HG02798 (cell line): Measurements from ENCODE around the gene ATG13.

Experiments
- ATAC-seq: cut with Tn5 transposase; IDR thresholded peaks from one replicate; pipeline ENCODE4 v1.9.1; 2021; ENCODE audit warnings: mild to moderate bottlenecking; ENCODE audit not compliant: unreplicated experiment, poor library complexity

The ATG13 gene

DNA sequence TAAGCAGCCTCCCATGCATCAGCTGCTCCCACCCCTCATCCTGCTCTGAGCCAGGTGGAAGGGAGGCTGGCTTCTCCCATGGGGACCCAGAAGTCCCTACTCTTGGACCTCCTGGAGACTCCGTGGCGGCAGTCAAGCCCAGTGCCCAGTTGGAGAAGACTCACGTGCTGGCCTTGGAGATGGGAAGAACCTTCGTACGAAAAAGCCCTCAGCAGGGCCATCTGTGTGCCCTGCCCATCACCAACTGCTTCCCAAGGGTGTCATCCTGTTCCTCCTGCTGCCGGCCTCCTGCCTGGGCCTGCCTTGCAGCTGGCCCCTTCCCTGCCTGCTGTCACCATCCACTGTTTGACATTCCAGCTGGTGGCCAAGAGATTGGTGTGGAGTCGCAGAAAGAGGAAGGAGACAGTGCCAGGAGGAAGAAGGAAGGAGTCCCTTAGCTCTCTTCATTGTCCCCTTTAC lies 55.1 kb downstream of the ATG13 start:
- ATAC-seq, result no peak

DNA sequence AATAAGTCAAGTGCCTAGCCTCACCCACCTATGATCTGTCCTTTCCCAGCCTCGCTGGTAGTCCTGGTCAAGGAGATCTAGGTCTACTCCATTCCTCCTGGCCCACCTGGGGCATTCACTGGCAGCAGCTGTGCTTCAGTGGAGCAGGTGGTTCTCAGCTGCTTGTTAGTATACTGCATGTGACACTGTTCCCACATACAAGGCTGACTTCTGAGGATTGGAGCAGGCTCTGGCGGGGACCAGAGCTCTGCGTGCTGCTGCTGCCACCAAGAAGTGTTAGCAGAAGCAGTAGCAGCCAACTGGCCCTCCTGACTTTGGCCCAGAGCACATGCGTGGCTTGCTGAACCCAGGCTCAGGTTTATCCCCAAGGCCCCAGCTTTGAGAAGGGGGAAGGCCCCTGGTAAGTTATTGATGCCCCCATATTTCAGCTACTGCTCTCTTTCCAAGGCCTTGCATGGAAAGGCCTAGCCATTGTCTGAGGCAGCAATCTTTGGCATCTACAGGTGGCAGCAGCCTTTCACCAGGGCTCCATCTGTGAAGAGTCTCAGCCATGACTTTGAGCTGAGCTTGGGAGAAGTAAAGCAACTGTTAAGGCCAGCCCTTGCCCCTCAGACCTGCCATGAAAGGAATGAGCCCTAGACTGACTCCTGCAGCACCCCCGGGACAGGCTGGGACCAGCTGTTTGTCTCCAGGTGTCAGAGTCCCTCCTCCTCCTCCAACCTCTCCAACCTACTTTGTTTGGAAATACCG lies 56.5 kb downstream of the ATG13 start:
- no peak for ATAC-seq

DNA sequence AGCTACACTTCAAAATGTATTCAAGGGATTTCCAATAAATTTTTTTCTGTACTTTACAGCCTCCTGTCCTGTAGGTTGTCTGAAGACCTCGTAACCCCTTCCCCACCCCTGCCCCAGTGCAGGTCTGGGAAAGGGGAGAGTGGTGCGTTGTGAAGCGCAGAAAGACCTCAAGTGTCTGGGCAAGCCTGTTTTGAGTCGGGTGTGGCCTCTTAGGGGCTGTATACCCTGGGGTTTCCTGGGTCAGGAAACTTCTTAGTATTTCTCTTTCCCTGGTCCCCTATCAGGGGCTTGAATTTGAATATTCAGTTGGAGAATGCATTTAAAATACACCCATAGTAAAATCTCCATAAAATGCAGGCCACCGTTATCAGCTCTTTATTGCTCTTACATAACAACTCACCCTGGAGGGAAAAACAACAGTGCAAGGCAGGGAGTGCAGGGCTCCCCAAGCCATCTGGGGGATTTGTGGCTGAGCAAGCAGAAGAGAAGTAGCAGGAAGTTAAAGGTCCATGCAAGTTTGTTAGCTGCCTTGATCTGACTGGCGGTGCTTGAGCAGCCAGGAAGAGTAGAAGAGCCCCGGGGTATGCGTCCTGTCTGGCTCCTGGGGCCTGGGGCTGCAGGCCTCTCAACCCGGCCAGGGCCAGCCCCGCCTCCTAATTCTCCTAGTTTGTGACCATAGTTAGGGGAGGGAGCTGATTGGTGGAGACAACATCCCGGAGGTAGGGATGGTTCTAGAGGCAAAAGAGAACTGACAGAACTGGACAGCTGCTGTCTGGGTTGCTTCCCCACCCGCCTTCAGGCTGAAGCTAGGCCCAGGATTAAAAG lies 57.3 kb downstream of the ATG13 start:
- no peak for ATAC-seq

DNA sequence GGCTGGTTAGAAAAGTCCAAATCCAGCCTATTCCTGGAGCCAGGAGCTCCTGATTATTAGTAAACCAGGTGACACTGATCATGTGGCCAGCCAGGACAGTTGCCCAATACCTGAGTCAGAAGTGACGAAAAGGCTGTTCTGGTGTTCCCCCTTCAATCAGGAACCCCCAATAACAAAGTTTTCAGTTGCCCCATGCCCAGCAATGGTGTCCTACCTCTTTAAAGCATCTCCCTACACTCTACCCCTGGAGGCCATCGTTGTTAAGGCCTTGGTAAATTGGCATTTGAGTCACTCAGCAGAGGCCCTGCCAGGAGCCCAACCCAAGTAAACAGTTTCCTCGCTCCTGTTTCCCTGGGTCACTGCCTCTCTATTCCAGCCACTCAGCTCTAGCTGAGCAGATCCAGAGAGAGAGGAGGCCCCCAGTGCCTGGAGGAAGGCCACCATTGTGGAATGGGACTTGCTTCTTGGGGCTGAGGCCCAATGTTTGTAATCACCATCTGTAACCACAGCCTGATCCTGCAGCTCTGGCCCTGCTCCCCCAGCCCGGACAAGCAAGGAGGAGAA lies 58.0 kb downstream of the ATG13 start:
- no peak for ATAC-seq

DNA sequence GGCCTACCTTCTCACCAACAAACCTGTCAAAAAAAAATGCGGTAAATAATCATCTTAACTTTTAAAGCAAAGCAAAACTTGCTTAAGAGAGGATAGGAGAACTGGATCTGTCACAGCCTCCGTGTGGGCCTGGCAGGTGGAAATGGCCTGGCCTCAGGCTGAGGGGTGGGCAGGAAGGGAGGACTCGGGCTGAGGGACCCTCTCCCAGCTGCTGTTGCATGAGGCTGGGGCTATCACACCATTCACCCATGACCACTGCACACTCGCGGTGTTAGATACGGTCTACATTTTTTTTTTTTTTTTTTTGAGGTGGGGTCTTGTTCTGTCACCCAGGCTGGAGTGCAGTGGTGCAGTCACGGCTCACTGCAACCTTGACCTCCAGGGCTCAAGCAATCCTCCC lies 58.6 kb downstream of the ATG13 start:
- ATAC-seq, result no peak

DNA sequence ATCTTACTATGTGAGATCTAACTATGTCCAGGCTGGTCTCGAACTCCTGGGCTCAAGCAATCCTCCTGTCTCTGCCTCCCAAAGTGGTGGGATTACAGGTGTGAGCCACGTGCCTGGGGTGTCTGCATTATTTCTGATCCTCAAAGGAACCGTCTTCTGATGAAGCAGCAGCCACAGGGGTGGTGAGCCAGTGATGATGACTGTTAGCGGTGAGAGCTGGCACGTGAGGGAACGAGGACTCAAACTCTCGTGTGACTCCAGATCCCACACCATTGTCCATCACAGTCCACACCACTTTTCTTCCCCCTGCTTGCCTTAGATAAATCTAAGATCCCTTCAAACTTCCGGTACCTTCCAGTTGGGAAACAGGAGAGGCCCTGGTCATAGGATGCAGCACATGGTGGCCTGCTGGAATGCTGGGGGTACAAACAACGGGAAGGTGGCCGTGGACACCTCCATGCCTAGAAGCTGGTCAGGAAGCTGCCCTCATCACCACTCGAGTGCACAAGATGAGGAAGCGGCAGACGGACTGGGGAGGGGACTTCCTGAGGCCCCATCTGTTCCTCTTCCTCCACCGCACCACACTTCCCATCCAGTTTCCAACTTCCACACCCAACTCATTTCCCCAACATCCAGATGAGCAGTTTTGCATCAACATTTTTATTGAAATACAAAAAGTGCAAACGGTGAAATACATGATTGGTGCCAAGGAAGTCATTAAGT lies 59.2 kb downstream of the ATG13 start:
- no peak for ATAC-seq

DNA sequence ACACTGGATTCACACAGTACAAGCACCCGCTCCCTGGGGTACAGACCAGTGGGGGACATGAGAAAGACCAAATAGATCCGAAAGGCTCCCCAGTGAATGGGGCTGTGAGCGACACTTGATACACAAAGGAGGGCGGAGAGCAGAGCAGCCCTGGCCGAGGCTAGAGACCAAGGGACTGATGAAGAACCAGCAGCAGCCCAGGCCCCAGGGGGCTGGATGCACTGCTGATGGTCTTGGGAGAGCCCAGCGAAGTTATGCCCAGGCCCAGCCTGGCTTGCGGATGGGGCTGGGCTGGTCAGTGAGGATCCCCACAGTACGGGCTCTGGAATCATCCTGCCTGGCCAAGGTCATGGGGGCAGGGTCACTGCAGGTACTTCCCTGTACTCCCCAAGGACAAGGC lies 59.8 kb downstream of the ATG13 start:
- no peak for ATAC-seq

DNA sequence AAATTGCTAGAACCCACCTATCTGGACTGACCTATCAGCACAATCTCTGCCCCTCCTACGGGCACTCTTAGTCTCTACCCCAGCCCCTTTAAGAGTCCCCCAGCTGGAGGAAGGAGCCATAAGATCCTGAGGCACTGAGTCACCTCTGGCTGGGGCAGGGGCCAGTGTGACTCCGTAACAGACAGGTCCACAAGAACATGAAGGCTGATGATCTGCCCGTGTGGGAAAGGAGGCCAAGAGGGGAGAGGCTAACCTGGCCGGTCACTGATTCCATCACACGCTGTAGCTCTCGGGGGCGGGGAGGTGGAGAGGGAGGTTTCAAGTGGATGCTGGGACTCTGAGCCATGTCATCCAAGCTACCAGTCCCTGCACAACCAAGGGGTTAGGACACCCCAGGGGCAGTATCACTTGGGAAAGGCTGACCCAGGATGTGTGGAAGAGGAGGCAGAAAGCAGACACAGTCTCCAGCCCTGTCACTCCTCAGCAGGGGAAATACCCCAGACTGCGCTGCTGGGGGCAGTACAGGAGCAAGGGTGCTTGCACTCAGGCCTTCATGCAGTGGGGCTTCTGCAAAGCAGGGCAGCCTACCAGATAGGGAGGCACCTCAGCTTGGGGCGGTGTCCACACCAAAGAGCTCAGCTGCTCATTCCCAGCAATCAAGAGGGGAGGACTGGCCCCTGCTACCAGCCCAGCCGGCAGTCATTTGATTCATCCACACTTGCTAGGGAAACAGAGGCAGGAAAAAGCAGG lies 60.8 kb downstream of the ATG13 start:
- no peak for ATAC-seq

DNA sequence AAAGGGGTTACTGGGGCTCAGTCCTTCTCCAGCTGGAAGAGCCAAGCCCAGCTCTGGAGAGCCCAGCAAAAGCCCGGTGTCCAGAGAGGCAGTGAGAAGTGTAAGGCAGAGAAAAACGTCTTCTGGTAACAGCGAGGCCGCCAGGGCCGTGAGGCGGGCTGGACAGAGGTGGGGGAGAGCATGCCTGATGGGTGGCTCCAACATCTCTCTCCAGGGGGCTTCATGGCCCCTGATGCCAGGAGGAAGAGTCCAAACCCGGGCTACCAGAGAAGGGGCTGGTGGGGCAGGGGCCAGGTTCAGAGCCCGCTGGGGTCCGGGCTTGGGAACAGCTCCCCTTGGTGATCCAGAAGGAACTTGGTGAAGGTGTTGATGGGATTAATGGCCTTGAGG lies 61.4 kb downstream of the ATG13 start:
- ATAC-seq, result no peak

DNA sequence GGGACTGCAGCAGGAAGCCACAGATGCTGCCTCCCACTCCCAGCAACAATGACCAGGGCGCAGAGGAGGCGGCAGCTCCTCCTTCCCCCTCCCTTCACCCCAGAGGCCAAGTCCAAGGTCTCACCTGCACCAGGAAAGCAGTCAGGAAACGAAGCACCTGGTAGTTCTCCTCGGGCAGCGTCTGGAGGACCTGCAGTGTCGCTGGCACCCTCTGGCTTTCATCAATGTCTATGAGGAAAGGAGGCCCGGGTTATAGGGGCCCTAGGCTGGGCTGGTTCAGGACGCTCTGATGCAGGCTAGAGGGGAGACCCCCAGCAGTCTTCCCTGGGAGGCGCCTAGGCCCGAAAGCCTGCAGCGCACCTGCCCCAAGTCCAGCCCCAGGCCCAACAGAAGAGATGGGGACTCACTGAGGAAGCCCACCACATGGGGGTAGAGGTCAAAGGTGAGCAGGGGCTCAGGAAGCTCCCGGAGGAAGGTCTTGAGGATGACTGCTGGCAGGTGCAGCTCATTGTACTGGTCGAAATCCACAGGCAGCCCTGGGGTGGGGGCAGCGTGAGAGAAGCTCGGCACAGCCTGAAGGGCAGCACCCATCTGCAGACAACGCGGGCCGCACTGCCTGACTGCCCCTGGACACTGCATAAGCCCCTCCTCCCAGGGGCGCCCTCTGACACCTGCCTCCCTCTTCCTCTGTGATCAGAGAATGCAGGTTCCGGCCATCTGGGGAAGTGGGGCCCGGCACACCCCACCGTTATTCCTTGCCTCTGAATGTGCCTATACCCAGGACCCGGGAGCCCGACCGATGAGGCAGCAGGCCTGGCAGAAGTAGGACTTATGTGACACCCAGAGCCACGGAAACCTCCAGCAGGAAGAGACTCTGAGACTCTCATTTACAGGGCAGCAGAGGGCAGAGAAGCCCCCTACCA lies 62.1 kb downstream of the ATG13 start:
- no peak for ATAC-seq

DNA sequence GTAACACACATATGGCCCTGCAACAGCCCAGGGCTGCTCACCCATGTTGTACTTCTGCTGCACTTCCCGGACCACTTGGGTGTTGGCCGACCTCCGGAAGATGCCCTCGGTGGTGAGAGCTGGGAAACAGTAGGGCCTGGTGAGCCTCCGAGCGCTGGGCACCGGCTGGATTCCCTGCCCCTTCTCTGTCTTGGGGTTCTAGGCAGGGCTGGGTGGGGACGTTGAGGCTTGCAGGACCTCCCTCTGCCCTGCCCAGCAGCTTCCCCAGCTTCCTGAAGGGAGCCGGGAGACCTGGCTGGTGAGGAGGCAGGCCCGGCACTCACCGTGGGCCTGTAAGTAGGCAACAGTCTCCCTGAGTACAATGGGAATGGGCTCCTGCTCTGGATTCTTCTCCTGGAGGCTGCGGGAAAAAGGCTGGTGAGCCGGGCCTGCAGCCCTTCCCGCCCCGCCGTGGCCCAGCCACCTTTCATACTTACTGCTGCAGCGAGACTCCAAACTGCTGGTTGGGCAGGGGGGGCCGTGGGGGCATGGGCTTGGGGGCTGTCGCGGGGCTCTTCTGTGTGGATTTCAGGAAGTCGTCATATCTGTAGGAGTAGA lies 62.9 kb downstream of the ATG13 start:
- ATAC-seq, result no peak

DNA sequence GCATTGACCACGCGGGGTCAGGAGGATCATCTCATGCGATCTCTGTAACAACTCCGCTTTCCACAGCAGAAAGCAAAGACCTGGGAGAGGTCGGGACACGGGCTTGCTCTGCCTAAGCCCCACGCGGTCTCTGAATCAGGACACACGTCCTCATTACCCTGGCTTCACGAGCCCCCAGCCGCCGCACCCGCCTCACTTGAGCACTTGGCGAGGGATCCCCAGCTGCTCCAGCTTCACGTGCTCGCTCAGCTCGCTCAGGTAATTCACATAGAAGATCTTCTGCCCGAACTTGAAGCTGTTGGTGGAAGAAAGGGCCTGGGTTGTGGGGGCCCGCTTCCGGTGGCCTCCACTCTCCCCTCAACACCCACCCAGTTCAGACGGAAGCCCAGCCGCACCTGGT lies 63.5 kb downstream of the ATG13 start:
- no peak for ATAC-seq

DNA sequence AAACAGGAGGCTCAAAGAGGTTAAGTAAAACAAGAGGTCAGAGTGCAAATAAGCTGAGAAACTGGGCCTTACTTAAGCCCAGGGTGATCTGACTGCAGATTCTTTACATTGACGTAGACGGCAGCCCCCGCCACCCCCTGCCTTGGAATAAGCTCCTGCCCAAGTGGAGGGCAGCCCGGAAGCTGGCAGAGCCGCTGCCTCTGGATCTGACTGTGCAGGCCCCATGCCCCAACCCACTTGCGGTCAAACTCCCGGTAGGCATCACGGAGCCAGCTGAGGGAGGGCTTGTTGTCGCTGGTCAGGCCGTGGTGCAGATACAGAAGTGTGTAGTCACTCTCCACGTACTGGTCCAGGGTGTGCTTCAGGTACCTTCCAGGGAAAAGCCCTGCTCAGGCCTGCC lies 64.5 kb downstream of the ATG13 start:
- no peak for ATAC-seq

DNA sequence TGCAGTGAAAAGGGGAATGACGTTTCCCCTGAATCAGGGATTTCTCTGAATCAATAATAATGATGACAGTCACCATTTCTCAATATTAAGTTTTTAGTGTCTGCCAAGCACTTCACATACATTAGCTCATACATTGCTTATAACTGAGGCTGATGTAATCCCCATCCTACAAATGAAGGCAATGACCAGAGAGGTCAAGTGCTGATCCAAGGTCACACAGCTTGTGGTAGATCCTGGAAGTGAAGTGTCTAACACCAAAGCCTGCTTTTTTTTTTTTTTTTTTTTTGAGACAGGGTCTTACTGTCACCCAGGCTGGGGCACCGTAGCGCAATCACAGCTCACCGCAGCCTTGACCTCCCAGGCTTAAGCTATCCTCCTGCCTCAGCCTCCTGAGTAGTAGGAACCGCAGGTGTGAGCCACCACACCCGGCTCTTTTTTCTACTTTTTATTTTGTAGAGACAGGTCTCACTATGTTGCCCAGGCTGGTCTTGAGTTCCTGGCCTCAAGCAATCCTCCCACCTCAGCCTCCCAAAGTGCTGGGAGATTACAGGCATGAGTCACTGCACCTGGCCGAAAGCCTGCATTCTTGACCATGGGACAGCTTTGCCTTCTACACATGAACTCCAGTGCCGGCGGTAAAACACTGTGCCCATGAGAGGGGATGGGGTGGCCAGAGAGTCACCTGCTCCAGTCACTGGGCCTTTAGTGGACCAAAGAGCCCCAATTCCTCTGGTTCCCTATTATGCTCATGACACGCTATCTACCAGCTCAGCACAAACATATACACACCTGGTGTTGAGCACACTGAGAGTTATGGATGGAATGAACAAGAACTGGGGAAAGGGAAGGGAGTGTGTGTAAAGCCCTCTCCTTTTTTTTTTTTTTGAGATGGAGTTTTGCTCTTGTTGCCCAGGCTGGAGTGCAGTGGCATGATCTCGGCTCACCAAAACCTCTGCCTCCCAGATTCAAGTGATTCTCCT lies 65.7 kb downstream of the ATG13 start:
- ATAC-seq, result no peak

DNA sequence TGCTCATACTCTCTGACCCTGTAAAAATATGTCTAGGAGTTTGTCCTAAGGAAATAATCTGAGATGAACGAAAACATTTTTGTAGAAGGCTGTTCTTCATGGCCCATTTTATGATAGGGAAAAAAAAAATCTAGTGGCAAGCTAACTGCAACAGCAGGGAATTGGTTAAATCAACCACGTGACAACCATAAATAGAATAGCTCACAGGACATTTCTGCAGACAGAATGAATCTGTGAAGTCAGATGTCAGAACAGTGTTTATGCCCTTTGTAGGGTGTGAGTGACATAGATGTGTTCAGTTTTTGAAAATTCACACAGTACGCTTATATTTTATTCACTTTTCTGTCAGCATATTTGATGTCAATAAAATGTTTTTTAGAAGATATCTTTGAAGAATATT lies 67.0 kb downstream of the ATG13 start:
- no peak for ATAC-seq

DNA sequence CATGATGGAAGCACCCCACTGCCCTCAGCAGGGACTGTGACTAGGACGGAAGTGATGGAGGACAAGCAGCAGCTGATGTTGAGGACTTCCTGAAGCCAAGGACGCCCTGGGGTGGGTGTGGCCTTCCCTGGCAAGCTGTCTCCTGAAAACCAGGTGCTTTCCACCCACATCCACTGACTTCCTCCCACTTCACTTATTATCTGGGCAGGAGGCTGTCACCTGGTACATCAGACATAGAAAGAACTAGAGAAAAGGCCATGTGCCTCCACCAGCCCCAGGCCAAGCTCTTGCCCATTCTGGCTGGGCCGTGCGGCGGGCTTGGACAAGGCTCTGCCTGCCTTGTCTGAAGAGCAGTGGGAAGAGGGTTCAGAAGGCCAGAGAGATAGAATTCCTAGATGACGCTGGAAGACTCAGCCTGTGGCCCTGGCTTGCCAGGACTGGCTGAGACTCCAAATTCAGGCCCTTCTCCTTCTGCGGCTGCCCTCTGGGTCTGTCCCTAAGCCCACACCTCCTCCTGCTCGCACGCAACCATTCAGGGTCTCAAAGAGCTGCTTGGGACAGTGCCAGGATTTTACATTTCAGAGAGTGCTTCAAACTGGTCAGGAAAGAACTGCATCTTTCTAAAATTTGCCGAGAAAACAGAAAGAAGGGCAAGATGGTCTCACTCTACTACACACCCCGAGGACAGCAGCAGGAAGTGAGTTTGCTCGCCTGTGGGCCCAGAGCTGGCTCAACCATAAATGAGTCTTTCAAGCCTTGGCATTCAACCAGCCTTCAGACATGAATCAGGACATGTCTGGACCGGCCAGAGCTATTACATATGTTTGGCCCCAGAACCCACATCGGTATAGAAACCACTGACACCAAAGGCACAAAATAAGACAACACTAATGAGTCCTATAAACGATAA lies 69.8 kb downstream of the ATG13 start:
- ATAC-seq, result no peak

DNA sequence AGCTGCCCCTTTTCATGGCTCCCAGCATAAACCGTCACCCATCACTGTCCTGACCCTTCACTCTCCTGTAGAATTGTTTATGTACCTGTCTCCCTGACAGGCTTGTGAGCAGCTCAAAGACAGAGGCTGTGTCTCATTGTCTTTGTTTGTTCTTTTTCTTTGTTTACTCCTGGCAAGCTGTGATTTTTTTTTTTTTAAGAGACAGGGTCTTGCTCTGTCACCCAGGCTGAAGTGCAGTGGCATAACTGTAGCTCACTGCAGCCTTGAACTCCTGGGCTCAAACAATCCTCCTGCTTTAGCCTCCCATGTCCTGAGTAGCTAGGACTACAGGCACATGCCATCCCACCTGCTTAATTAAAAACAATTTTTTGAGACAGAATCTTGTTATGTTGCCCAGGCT lies 73.3 kb downstream of the ATG13 start:
- ATAC-seq, result no peak
